NCI-H2227 treated with DMSO at 0.1 percent for 48 hours (cell line): ENCODE results near the gene RAPGEF6.
"Not testable (repeated sequence)": the region's sequence is repeated elsewhere in the genome, so short reads cannot be mapped to it uniquely, and the experiment has no call there.

Experiments used
- DNase-seq: peaks from one replicate; lab custom pipeline; 2025; lab: John Stamatoyannopoulos, UW

Gene RAPGEF6

DNA sequence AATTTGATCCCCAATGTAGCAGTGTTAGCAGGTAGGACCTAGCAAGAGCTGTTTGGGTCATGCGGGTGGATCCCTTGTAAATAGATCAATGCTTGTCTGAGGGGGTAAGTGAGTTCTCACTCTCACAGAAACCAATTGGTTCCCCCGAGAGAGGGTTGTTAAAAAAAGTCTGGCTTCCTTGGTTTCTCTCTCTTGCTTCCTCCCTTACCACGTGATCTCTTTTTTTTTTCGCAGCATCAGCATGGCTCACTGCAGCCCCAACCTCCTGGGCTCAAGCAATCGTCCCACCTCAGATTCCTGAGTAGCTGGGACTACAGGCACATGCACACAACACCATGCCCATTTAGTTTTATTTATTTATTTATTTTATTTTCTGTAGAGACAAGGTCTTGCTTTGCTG, 26.4 kb downstream of the RAPGEF6 start:
- no peak for DNase-seq

DNA sequence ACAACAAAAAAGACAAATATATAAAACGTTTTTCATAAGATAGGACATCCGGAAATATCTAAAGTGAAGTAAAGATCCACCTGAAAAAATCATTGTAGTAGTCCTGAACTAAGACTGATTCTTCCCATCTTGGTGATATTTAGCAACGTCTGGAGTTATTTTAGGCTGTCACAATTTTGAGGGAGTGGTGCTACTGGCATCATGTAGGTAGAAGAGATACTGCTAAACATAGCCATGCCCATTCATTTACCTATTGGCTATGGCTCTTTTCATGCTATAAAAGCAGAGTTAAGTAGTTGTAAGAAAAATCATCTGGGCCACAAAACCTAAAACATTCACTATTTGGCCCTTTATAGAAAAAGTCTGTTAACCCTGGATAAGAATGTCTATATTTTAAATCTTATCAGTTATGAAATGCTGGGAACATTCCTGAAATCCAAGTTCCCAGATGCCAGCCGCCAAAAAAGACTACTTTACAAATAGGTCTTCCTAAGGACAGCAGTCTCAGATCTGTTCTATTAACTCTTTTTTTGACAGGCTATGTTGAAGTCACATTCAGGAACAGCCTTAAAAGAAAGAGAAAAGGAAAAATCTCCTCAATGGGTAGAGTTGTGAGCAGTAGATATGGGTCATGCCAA, 27.0 kb downstream of the RAPGEF6 start:
- DNase-seq, result no peak

DNA sequence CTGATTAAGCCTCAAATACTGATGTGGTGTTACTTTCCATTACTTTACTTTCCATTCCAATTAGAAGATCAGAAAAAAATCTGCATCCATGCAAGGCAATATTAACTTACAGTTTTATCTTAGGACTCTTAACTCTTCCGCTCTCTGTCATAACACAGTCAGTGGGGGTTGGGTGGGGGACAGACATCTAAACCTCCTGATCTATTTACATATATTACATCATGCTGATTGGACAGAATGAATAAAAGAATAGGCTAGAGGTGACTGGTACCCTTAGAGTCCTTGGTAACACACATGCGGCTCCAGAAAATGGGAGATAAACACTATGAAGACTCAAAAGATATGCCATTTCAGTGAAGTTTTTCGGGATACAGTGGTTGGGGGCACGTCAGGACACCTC, 27.6 kb downstream of the RAPGEF6 start:
- DNase-seq, result no peak

DNA sequence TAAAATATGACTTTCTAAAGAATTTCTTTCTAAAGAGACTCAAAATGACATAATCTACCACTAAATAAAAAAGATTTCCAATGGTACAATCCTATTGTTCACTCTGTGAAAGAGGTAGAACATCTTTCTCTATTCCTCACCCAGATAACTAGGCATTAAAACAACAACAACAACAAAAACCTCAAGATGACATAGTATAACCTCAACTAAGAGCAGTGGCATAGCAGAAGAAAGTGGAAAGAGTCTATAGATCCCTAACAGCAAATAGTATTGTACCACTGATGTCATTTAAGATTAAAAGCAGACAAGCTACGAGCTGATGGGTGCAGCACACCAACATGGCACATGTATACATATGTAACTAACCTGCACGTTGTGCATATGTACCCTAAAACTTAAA, 29.9 kb downstream of the RAPGEF6 start:
- DNase-seq, result no peak

DNA sequence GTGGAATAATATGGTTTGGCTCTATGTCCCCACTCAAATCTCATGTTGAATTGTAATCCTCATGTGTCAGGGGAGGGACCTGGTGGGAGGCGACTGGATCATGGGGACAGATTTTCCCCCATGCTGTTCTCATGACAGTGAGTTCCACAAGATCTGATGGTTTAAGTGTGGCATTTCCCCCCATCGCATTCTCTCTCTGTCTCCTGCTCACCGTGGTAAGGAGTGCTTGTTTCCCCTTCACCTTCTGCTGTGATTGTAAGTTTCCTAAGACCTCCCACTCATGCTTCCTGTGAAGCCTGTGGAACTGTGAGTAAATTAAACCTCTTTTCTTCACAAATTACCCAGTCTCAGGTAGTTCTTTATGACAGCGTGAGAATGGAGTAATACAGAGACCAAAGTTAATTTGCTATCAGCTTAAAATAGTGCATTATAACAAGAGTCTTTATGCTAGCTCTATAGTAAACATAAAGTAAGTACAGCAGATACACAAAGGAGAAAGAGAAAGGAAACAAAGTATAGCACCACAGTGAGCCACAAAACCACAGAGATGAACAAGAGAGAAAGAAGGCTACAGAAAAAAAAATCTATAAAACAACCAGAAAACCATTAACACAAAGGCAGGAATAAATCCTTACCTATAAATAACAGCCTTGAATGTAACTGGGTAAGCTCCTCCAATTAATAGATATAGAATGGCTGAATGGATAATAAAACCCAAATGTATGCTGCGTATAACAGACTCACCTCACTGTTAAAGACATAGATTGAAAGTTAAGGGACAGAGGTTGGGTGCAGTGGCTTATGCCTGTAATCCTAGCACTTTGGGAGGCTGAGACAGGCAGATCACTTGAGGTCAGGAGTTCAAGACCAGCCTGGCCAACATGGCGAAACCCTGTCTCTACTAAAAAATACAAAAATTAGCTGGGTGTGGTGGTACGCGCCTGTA, 39.7 kb downstream of the RAPGEF6 start:
- no peak for DNase-seq

DNA sequence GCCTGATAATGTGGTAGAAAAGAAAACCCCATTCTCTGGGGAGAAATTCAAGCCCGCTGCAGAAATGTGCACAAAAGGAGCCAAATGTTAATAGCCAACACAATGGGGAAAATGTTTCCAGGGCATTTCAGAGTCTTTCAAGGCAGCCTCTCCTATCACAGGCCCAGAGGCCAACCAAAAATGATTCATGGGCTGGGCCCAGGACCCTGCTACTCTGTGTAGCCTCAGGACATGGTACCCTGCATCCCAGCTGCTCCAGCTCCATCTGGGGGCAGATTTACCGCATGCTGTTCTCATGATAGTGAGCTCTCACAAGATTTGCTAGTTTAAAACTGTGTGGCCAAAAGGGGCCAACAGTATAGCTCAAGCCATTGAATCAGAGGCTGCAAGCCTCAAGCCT, 41.1 kb downstream of the RAPGEF6 start:
- no peak for DNase-seq

DNA sequence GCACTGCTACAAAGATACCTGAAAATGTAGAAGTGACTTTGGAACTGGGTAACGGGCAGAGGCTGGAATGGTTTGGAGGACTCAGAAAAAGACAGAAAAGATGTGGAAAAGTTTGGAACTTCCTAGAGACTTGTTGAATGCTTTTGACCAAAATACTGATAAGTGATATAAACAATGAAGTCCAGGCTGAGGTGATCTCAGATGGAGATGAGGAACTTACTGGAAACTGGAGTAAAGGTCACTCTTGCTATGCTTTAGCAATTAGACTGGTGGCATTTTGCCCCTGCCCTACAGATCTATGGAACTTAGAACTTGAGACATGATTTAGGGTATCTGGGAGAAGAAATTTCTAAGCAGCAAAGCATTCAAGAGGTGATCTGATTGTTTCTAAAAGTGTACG, 41.6 kb downstream of the RAPGEF6 start:
- not testable (repeated sequence) for DNase-seq

DNA sequence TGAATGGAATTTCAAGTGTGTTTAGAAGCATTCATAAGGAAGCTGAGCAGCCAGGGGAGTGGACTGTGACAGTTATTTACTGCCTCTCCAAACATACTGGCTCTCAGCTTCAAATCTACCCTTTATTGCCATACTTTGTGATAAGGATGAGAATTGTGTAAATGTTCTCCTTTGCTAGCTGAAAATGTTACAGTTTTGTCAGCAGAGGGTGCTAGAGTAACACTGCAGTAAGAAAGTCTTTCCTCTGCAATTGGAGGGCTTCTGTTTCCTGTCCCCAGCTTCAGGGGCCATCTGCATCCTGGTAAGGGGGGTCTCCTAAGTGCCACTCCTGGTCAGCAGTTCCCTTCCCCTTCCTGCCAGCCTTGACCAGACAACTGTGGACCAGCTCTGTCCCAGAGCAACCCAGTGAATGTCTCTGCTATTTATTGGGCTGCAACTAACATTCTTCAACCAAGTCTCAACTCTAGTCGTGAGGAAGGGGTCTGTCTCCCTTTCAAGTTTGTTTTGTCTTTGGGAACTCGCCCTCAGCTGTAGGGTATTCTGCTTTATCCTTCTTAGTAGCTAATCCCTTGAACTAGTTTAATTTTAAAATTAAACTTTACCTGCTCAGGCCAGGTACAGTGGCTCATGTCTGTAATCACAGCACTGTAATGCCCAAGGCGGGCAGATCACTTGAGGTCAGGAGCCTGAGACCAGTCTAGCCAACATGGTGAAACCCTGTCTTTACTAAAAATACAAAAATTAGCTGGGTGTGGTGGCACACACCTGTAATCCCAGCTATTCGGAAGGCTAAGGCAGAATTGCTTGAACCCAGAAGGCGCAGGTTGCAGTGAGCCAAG, 45.3 kb downstream of the RAPGEF6 start:
- peak; percentile 31 for DNase-seq

DNA sequence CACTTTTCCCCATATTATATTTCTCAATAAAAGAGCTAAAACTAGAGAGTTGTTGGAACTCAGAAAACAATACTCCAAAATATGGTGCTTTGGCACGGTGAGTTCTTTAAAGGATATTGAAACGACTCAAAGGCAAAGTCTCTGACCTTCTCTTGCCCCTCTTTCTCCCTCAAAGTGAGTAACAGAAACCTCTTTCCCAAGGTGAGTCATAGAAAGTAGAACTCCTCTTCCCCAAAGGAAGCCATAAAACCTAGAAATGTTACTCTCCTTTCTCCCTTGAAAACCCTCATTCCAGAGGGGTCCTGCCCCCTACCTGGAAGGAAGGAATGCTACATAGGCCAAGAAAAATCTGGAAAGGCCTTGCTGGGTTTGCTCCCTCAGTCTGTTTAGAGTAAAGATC, 47.5 kb downstream of the RAPGEF6 start:
- DNase-seq, result no peak

DNA sequence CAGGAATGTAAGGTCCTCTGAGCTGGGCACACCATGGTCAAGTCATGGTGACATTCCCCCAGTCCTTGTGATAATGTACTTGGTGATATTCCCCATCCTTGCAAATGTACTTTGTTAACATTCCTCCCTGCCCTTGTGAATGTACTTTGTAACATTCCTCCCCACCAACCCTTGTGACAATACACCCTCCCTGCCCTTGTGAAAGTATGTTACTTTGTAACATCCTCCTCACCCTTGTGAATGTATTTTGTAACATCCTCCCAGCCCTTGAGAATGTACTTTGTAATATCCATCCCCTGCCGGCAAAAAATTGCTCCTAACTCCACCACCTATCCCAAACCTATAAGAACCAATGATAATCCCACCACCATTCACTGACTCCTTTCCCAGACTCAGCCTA, 53.3 kb downstream of the RAPGEF6 start:
- DNase-seq, result no peak

DNA sequence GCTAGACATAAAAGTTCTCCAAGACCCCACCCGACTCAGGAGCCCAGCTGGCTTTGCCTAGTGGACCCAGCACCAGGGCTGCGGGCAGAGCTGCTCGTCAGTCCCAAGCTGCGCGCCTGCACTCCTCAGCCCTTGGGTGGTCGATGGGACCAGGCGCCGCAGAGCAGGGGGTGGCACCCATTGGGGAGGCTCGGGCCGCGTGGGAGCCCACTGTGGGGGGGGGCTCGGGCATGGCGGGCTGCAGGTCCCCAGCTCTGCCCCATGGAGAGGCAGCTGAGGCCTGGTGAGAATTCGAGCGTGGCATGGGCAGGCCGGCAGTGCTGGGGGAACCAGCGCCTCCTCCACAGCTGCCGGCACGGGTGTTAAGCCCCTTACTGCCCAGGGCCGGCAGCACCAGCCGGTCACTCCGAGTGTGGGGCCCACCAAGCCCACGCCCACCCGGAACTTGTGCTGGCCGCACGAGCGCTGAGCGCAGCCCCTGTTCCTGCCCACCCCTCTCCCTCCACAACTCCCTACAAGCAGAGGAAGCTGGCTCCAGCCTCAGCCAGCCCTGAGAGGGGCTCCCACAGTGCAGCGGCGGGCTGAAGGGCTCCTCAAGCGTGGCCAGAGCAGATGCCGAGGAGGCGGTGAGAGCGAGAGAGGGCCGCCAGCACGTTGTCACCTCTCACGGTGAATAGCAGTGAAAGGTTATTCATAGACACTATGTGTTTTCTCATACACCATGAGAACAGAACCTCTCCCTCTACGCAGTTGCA, 54.9 kb downstream of the RAPGEF6 start:
- no peak for DNase-seq

DNA sequence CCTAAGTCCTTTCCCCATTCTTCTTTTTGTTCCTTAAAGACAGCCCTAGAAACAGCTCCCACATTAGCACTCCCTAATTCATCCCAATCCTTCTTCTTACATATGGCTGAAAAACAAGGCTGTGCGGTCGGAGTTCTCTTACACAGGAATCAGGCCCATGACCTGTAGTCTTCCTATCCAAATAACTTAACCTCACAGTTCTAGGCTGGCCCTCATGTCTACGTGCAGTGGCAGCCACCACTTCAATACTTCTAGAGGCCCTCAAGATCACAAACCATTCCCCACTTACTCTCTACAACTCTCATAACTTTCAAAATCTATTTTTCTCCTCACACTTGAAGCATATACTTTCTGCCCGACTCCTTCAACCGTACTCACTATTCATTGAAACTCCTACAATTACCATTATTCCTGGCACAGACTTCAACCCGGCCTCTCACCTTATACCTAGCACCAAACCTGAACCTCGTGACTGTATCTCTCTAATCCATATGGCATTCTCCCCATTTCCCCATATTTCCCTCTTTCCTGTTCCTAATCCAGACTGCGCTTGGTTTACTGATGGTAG, 59.3 kb downstream of the RAPGEF6 start:
- no peak for DNase-seq

DNA sequence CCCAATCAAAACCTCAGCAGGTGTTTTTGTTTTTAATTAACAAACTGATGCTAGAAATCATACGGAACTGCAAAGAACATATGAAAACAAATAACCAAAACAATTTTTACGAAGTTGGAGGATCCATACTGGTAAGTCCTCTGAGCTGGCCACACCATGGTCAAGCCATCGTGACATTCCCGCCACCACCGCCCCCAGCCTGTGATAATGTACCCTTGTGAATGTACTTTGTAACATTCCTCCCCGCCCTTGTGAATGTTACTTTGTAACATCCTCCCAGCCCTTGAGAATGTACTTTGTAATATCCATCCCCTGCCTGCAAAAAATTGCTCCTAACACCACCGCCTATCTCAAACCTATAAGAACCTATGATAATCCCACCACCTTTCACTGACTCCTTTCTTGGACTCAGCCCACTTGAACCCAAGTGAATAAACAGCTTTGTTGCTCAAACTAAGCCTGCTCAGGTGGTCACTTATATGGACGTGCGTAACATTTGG, 63.3 kb downstream of the RAPGEF6 start:
- DNase-seq, result no peak

DNA sequence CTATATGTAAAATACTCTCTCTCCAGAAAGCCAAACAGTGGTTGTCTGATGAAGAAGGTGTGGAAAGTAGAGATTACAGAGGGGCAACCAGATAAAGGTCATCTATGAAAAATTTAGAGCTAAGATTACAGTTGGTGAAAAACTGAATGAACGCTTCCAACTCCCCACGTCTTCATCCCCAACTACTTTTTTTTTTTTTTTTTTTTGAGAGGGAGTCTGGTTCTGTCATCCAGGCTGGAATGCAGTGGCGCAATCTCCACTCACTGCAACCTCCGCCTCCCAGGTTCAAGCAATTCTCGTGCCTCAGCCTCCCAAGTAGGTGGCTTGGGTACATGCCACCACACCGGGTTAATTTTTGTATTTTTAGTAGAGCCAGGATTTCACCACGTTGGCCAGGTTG, 64.3 kb downstream of the RAPGEF6 start:
- no peak for DNase-seq

DNA sequence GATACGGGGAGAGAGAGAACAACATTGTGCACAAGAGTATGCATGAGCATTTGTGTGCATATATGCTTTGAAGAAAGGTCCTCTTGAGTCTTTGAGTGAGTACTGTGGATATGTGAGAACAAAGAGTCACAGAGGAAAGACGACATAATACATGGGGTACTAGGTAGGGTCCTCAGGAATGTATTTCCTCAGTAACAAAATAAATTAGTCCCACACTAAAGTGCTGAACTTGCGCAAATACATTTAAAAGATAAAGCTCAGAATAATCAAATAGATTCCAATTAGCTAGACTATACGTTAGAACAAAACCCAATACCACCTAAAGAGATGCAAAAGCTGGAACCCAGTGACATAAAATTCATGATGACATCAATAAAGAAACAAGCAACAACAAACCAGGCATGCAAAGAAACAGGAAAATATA, 70.8 kb downstream of the RAPGEF6 start:
- no peak for DNase-seq

DNA sequence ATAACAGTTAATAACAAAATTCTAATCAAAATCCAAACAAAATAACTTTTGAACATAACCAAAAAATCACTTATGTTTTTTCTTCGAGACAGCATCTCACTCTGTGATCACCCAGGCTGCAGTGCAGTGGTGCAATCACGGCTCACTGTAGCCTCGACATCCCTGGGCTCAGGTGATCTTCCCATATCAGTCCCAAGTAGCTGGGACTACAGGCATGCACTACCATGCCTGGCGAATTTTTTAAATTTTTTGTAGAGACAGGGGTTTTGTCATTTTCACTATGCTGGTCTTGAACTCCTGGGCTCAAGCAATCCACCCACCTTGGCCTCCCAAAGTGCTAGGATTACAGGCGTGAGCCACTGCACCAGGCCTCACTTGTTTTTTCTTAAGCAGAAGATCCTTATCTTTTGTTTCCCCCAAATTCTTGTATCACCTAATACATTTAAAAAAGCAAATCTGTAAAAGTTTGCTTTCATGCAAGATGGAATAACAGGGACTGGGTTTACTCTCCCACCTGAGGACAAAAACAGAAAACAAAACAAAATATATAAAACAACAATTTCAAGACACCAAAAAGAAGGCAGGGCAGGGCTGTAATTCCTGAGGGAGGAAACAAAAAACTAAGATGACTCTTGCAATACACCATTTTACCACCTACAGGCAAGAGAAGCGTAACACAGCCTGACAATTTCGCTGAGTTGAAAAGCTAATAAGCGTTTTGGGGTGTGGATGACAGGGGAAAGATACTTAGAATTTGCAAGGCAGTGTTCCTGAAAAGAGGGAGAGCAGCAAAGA, 71.4 kb downstream of the RAPGEF6 start:
- DNase-seq, result peak; percentile 6

DNA sequence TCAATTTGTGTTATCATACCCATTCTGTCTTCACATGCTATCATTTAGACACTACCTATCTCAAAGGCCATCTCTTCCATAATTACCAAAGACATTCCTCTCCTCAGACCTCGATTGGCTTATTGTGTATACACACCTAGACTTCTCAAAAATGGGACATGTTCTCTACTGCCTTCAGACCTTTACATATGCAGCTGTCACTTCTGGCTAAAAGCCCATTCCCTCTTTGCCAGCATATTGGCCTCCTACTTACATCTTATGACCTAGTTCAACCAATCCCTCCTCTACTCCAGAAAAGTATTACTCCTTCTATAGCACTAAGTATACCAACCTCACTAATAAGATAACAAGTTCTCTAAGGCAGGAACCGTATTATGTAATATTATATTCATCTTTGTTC, 84.4 kb downstream of the RAPGEF6 start:
- no peak for DNase-seq

DNA sequence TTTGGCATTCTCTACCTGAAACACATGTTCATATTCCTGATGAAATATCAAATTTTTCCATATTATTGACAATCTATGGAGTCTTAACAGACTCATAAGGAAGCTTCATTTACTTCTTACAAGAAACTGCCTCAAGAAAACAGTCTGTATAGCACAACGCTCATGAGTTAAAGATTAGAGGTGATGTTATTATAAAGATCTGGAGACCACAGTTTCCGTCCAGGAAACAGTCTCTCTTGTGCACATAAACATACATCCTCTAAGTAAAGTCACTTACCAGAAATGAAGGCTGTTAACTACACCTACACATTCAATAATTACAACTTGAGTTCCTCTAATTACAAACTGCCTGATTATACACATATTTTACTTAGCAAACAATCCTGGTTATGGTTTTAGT, 86.9 kb downstream of the RAPGEF6 start:
- no peak for DNase-seq

DNA sequence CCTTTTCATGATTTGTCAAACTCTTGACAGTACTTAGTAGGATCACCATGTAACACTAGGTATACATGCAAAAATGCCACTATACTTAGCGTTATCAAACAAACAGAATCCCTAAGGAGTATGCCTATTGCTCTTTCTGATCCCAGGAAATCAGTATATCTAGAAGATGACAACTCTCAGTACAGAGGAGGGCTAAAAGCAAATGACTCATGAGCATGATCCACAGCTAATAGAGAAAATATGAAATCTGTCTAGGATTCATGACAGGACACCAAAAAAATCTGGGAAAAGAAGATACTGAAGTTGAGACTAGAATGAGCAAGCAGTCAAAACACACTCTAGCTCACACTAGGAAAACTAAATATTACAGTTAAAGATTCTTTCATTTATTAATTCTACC, 89.2 kb downstream of the RAPGEF6 start:
- no peak for DNase-seq

DNA sequence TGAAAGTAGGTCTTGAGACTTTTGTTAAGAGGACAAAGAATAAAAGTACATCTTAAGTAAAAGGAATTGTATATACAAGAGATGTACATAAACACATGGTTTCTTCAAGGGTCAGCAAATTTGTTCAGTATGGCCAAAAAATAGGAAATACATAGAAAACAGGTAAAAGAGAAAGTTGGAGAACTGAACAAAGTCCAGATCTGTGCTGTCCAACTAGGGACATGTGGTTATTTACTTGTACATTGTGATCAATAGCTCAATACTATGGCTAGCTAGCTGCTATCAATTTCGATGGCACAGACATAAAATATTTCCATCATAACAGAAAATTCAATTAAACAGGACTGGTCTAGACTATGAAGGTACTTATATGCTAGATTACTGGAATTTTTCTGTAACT, 92.3 kb downstream of the RAPGEF6 start:
- no peak for DNase-seq

DNA sequence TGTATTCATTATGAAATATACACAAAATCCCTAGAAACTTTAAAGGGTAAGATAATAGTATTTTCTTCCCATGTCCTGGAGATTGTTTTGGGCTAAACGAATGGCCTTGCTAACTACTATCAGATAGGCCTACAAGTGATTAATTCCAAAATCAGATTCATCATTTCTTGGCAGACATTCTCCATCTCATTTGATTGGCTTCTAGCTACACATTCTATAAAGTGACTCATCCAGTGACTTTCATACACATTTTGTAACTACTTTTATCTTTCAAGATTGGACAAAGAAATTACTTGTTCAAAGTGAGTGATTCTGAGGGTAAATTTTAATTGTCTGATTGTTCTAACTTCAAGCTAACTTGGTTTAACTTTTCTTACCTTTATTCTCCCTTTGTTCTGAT, 93.3 kb downstream of the RAPGEF6 start:
- DNase-seq, result no peak
